Right ventricle myocardium inferior (tissue), 1 donor: ENCODE measurements around the gene OR52N2. TPM values are rescaled to one million over a fixed set of nuclear protein-coding genes. Genes with fewer than 3 reads are reported as not detected.

Experiments used
- ATAC-seq: fragments of 200-7000 bp; cut with Tn5 transposase; one replicate; pipeline ENCODE4 v1.9.1; 2020; ENCODE audit warnings: mild to moderate bottlenecking, moderate library complexity
- DNase-seq: peaks from one replicate; pipeline ENCODE4 v3.0.0; 2021; ENCODE audit errors: missing footprints
- intact Hi-C: fragments of 100-400 bp; cut with DNase I; formaldehyde crosslinking; loops from one replicate; pipeline ENCODE4 v1.11.0; 2022
- total RNA-seq: library from RNA; stranded (reverse); fragmentation: NEBNext Ultra II Directional; extraction: Animal tissue kit (Norgen Biotek cat#: 25700); gene quantifications from one replicate; pipeline ENCODE4 v1.2.1, GENCODE V29; 2021
- donor health status: DM: no; HTN: yes; CAD: no; lungs with severe emphysema.

Gene OR52N2
- total RNA-seq, 1 donor from 2014 or later, result not detected

GRCh38 chr11:5857590-5857989, 48.9 kb downstream of the OR52N2 start, which contains the start of gene OR52E8:
OR52E8 (minus strand) TSS chr11:5857690; CDS start chr11:5857690, 0 bp downstream.
- intact Hi-C loops, result no loop called here
- DNase-seq, result no peak
- ATAC-seq, result no peak

- DNase-seq (no peak), ATAC-seq (no peak)
- intact Hi-C loops, result no loop called here
Observed at GRCh38 chr11:5865826-5866225, 57.1 kb downstream of the OR52N2 start.

Other genes starting within 250 kb of the OR52N2 start
- gene OR52B6, start 228.0 kb upstream of the OR52N2 start, total RNA-seq, result not detected
- gene TRIM6, start 212.3 kb upstream of the OR52N2 start, total RNA-seq, result 0.84 TPM
- gene TRIM34, start 183.9 kb upstream of the OR52N2 start, total RNA-seq, result 2.8 TPM
- gene TRIM5, start 123.8 kb upstream of the OR52N2 start, total RNA-seq, result 9.8 TPM
- 22.4 TPM for gene TRIM22, start 119.1 kb upstream of the OR52N2 start, total RNA-seq
- not detected for gene OR56B1, start 72.5 kb upstream of the OR52N2 start, total RNA-seq
- not detected for gene OR52N4, start 54.7 kb upstream of the OR52N2 start, total RNA-seq
- gene OR52N5, start 25.6 kb upstream of the OR52N2 start, total RNA-seq, result not detected
- gene OR52N1, start 17.7 kb upstream of the OR52N2 start, total RNA-seq, result not detected
- gene OR52E6, start 33.0 kb downstream of the OR52N2 start, total RNA-seq, result not detected
- not detected for gene OR52E8, start 48.8 kb downstream of the OR52N2 start, total RNA-seq
- gene OR52E4, start 71.7 kb downstream of the OR52N2 start, total RNA-seq, result not detected
- not detected for gene OR52E5, start 84.3 kb downstream of the OR52N2 start, total RNA-seq
- gene OR56A3, start 133.3 kb downstream of the OR52N2 start, total RNA-seq, result not detected
- not detected for gene OR56A5, start 159.6 kb downstream of the OR52N2 start, total RNA-seq
- not detected for gene OR52L1, start 178.1 kb downstream of the OR52N2 start, total RNA-seq
- gene OR56A4, start 198.0 kb downstream of the OR52N2 start, total RNA-seq, result not detected
- gene OR56A1, start 221.8 kb downstream of the OR52N2 start, total RNA-seq, result not detected